HG03439 (cell line): ENCODE measurements around the gene PRKACB.

Experiments used
- ATAC-seq: cut with Tn5 transposase; IDR thresholded peaks from one replicate; pipeline ENCODE4 v1.9.1; 2021; ENCODE audit warnings: mild to moderate bottlenecking, moderate library complexity; ENCODE audit not compliant: unreplicated experiment

PRKACB gene

DNA sequence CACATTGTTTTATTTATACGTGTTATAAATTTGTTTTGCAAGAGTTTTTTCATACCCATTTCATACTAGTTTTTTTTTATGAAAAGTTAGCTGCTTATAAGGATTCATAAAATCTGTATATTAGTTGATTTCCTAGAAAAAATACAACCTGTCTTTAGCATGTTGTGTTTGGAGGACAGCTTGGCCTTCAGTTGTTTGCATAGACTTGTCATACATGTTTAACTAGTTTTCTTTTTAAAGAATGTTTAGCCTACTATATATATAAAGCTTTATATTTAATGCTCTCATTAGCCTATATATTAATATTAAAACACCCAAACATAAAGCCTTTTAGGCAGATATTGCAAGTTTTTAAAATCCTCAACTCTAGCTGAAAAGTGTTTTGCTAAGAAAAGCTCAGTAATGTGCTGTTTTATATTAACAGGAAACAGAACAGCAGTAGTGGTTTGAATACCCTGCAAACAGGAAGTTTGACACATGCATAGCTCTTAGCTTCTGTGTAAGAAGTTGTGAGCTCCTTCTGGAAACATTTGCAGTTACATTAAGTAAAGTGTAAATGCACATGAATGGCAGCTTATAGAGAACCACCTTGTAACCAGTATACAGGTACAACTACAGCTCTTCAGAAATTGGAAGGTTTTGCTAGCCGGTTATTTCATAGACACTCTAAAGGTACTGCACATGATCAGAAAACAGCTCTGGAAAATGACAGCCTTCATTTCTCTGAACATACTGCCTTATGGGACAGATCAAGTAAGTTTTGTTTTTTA lies at the start of gene PRKACB:
Gene PRKACB, plus strand, starts transcription at position 476 of the 770 bp plus-strand sequence. Its CDS starts 91 bp downstream, at position 567.
- ATAC-seq = no peak

DNA sequence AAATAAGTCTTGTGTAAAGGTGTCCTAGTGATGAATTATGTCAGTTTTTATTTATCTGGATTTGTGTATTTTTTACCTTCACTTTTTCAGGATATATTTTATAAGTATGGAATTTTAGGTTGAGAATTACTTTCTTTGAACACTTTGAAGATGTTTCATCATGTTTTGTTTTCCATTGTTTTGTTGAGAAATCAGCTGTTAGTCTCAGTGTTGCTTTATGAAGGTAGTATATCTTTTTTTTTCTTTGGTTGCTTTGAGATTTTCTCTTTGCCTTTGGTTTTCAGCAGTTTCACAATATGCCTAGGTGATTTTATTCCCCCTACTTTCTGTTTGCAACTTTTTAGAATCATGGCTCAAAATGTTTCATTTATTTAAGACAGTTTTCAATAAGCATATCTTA lies 48.8 kb upstream of the PRKACB start:
- no peak for ATAC-seq

DNA sequence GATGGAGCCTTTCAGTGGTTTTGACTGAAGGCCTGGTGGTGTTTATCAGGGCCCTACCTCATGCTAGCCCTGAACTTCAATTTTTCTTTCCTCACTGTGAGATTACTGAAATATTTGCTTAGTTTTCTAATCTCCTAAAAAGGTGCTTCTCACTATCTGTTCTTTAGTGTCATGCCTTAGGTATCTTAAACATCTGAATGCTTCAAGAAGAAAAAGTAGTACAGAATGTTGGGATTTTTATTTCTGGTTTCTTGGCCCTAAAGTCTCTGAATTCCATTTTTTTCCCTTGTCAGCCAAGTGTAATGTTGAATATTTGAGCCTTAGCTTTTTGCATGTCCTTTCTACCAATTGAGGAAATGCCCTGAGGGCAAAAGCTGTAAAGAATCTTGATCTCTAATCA lies 47.9 kb upstream of the PRKACB start:
- no peak for ATAC-seq

DNA sequence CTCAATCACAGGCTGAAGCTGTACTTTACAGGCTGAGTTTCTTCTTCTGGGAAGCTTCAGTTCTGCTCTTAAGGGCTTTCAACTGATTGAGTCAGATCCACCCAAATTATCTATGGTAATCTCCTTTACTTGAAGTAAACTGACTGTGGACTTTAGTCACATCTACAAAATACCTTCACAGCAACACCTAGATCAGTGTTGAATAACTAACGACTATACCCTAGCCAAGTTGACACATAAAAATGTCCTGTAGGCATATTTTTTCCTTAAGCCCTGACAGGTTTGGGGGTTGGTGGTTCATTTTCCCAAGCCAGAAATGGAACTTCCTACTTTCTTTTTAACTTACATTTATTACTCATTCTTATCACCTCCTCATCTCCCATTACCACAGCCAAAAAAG lies 42.9 kb upstream of the PRKACB start:
- no peak for ATAC-seq

DNA sequence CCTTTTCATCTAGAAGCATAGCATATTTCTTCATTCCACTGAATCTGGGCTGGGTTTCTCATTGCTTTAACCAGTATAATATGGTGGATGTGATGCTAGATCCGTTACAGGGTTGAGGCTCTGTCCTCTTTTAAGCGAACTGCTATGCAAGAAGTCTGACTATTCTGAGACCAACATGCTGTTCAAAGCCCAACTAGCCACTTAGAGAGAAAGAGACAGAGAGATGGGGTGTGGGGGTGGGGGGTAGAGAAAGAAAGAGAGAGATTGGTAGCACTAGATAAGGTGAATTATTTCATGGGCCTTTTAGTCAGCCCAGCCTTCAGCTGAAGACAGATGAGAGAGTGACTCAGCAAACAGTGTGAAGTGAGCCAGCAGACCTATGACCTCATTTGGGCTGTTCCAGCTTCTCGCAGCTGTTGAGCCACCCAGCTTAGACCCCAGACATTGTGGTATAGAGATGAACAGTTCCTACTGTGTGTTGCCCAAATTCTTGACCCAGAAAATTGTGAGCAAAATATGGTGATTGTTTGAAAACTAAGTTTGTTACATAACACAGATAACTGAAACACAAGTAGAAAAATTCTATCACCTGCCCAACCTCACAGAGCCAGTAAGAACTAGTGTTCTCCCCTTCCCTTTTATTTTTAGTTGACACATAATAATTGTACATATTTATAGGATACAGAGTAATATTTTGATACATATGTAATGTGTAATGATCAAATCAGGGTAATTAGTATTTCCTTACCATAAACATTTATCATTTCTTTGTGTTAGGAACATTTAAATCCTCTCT lies 40.7 kb upstream of the PRKACB start:
- no peak for ATAC-seq

DNA sequence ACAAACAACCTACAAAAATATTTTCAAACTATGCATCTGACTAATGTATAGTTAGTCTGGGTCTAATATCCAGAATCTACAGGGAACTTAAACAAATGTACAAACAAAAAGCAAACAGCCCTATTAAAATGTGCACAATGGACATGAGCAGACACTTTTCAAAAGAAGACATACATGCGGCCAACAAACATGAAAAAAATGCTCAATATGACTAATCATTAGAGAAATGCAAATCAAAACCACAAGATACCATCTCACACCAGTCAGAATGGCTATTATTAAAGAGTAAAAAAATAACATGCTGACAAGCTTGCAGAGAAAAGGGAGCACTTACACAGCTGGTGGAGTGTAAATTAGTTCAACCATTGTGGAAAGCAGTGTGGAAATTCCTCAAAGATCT lies 36.5 kb upstream of the PRKACB start:
- peak; percentile 65 for ATAC-seq

DNA sequence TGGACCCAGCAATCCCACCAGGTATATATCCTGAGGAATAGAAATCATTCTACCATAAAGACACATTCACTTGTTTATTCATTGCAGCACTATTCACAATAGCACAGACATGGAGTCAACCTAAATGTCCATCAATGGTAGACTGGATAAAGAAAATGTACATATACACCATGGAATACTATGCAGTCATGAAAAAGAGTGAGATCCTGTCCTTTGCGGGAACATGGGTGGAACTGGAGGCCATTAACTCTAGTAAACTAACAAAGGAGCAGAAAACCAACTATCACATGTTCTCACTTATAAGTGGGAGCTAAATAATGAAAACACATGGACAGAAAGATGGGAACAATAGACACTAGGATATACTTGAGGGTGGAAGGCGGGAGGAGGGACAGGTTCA lies 36.1 kb upstream of the PRKACB start:
- ATAC-seq = peak; percentile 14

DNA sequence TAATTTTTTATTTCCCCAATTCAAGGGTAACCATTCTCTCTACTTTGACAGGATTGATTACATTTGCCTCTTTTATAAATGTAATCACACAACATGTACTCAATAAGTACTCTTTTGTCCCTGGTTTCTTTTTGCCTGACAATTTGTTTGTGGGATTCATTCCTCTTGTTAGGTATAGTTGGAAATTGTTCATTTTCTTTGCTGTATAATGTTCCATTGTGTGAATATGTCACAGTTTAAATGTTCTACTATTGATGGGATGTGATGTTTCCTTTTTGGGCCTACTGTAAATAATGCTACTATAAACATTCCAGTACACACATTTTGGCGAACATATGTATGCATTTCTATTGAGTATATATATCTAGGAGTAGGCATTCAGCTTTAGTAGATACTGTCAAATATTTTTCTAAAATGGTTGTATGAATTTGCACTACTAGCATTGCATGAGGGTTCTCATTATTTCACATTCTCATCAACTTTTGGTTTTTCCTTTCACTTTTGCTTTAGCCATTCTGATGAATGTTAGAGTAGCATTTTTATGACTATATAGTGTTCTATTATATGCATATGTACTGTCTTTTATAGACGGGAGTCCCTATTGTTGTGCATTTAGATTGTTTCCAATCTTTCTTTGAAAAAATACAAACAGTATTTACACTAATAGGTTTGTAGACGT lies 35.0 kb upstream of the PRKACB start:
- no peak for ATAC-seq

DNA sequence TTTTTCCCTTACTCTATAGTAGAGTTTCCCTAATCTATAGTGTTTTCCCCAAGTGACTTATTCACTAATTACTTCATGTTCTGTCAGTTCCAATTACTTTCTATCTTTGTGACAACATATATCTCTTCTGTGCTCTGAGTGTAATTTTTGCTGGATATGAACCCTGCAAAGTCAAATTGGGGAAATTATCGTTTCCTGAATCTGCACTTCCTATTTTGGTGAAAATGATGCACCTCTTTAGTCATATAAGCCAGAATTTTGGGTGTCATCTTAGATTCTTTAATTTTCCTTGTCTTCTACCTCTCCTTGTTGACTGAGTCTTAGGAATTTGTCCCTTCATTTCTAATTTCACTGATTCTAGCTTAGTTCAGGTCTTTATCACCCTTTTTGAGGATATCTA lies 33.4 kb upstream of the PRKACB start:
- ATAC-seq = no peak

DNA sequence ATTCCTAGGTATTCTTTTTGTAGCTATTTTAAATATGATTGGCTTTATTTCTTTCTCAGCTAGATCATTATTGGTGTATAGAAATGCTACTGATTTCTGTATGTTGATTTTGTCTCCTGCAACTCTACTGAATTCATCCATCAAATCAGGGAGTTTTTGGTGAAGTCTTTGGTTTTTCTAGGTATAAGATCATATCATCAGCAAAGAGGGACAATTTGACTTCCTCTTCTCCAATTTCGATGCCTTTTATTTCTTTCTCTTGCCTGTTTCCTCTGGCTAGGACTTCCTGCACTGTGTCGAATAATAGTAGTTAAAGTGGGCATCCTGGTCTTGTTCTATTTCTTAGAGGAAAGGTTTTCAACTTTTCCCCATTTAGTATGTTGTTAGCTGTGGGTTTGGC lies 27.5 kb upstream of the PRKACB start:
- ATAC-seq = no peak

DNA sequence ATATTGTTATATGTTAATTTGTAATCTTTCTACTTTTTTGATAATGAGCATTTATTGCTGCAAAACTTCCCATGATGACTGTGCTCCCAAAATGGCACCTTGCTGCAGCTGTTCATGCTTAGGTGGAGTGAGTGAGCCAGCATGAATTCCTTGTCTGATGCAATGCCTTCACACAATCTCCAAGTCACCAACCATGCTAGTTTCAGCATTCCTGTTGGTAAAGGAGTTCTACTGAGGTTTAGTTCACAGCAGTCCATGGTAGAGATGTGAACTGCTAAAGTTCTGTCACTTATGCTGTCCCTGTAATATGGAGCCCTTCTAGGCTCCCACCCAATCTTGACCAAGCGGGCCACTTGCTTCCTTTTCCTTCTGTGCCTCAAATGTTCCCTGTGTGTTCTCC lies 26.2 kb upstream of the PRKACB start:
- ATAC-seq = no peak

DNA sequence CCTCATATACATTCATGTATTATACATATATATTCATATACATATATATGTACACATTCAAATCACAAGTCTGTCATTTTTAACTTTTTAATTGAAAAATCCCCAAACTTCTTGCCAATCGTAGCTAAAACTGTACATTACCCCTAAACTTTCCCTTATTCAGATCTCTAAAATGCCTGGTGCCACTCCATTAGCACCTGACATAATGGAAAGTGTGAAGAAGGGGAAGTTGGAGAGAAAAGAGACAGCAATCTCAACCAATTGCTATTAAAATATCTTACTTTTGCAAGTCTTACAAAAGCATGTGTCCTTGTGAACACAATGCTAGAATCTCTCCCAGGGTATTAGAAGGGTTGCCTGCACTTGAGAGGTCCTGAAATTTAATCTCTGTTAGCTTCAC lies 22.7 kb upstream of the PRKACB start:
- no peak for ATAC-seq

DNA sequence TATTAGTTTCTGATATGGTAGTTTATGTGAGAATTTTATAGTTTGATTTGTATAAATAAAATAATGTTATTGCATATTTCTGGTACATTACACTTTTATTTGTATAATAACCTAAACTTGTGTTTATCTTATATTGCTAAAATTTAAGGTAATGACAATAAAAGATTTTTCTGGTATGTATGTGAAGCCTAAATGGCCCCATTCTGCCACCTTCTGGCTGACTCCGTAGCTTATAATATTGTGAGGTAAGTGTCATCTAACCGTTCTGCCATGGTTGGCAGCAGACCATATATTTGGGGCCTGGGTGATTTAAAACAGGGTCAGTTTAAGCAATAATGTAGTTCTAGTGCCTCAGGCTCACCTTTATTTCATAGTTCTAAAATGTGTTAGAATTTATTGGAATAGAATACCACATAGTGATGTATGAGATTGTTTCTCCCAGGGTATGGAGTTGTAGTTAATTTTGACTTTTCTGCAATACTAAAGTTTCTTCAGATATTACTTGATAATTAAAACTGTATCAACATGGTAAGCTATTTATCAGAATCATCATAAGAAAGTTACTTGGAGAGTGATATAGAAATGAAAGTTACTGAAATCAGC lies 21.2 kb upstream of the PRKACB start:
- peak; percentile 75 for ATAC-seq

DNA sequence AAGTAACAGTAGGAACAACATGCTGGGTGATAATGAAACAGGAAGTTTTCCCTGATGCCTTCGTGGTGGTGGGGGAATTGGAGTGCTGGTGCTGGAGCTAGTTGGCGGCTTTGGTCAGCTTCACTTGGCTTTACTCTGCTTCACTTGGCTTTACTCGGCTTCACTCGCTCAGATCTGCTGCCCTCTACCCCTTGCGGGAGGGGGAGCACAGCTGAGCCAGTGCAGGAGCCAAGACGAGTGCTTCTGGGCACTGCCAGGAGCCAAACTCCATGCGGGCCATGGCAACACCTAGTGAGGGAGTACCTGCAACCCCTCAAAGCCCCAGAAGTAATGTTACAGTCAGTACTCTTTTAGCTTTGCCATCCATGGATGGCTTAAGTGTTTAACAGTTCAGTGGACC lies 10.6 kb upstream of the PRKACB start:
- no peak for ATAC-seq

DNA sequence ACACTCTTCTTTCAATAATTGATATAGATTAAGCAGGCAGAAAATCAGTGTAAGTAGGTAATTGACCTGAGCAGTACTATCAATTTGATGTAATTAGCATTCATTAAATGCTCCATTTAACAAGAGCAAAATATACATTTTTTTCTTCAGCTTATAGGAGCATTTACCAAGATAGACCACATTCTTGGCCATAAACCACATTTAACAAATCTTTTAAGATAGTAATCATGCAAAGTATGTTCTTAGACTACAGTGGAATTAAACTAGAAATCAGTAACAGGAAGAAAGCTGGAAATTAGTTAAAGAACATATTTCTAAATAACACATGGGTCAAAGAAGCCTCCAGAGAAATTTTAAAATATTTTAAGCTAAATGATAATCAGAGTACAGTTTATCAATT lies 8.7 kb upstream of the PRKACB start:
- no peak for ATAC-seq

DNA sequence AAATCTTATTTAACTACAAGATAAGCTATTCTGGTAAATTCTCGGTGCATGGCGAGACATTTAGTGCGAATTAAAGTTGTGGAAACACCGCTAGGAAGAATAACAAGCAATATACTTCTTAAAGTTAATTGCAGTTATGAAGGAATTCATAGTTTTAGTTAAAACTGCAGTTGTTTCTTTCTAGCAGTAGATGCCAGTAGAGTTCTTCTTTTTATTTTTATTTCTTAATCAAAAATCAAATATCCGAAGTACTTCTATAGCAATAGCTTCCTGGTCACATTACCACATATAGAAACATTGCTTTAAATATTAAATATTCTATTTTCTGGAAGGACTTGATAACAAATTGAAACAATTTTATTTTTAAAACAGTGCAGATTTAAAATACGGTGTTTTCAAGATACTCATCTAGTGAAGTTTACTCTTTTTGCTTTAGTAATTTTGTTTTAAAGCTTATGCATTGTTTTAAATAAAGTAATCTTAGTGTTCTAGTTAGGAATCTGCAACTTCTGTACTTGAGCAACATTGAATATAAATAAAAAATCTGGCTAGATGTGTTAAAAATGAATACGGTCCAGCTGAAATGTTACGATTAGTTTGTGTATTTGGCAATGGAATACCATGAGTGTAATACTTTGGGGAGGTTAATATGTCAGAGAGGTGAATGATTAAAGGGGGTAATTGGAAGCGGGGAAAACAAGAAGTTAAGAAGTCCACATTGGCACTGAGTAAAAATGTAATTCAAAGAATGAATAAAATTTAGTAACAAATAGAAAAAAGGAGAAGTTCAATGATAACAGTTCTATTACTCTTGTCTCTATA lies 2.7 kb upstream of the PRKACB start:
- ATAC-seq = no peak

DNA sequence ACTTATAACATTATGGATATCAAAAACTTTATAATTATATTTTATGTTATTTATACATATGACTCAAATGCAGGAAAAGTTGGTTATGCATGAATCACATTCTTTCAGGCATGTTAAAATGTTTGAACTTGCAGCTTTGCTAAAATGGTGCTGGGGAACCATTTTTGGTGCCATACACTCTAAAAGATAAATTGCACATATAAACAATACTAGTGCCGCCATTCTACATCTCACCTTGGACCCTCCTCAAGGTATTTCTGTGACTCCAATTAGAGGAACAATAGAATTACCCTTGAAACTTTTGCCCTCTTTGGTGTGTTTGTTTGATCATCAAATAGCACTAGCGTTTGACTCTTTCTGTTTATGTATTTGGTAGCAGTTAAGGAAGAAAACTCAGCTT lies 997 bp downstream of the PRKACB start:
- ATAC-seq = no peak

DNA sequence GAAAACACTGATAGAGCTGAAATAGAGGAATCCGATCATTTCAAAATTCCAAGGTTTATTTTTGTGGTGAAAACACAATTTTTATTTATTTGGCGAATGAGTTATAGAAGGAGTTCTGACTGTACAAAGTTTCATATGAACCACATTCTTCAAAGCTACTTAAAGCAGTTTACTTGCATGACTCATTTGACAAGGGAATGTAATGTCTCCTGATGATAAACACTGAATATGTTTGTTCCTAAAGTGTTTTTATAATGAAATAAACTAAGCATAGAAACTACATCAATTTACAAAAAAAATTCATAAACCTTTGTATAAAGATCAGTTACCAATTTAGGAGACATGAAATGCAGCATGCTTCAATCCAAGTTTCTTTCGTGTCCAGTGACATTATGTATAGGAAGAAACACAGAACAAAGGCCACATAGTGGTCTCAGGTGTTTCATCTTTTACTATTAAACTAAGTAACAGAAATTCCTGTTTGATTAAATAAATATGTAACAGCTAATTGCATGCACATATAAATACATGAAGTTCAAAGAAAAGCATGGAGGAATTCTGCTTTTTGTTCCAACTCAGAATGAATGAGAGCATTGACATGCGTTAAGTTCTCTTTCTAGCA lies 2.5 kb downstream of the PRKACB start:
- no peak for ATAC-seq

DNA sequence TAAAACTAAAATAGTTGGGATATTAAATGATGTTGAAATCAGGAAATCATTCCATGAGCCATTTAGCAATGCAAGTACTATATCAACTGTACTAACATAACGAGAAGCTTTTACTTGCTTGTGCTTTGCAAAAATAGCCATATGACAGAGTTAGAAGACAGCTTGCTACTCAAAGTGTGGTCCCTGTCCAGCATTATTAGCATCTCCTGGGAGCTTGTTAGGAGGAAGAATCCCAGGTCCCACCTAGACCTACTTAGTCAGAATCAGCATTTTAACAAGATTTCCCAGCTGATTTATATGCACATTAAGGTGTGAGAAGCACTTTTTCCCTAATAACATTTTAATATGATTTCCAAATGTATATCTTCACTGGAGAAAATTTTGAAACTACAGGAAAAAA lies 4.7 kb downstream of the PRKACB start:
- no peak for ATAC-seq

DNA sequence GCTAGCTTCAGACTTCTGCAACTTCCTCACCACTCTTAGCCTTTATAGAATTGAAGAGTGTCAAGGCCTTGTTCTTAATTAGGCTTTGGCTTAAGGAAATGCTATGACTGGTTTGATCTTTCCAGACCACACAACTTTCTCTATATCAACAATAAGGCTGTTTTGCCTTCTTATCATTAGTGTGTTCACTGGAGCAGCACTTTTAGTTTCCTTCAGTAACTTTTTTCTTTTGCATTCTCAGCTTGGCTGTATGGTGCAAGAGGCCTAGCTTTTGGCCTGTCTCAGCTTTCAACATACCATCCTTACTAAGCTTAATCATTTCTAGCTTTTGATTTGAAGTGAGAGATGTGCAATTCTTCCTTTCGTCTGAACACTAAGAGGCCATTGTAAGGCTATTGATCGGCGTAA lies 8.6 kb downstream of the PRKACB start:
- peak; percentile 80 for ATAC-seq
